ENCODE results near the gene CSNK1E. TPM values are rescaled to one million over a fixed set of nuclear protein-coding genes. Genes with fewer than 3 reads are reported as not detected.

Gene CSNK1E
- total RNA-seq, 4 donors from 2014 or later: 112 to 246 (median 160) TPM

- peaks cover 73% of the 10 kb centered on the region for H3K4me1 ChIP-seq
- peak overlapping the region; percentile 100 for H3K4me3 ChIP-seq
- TF ChIP-seq POLR2A (IDR thresholded peaks at IDR 0.05): no peak
- no peak for TF ChIP-seq EP300 (IDR thresholded peaks at IDR 0.05)
- TF ChIP-seq POLR2AphosphoS5 (IDR thresholded peaks at IDR 0.05): no peak
- TF ChIP-seq CTCF (IDR thresholded peaks at IDR 0.05): no peak
- no peaks in the 10 kb centered on the region for H3K9me3 ChIP-seq
- H3K36me3 ChIP-seq: no peaks in the 10 kb centered on the region
- no peak for DNase-seq (ENCODE audit: low spot score in 2 of 2)
- WGBS: 48% methylated on average over 8 of the region's 13 CpGs
- H3K27ac ChIP-seq: peak overlapping the region; percentile 1
- no peaks in the 10 kb centered on the region for H3K27me3 ChIP-seq
Observed at GRCh38 chr22:38270091-38270992, 46.9 kb downstream of the CSNK1E start.

- peaks cover 73% of the 10 kb centered on the region for H3K4me1 ChIP-seq
- H3K36me3 ChIP-seq: no peaks in the 10 kb centered on the region
- WGBS: 98% methylated on average over 7 of the region's 7 CpGs
- no peak overlapping the region for H3K4me3 ChIP-seq
- no peaks in the 10 kb centered on the region for H3K27me3 ChIP-seq
- TF ChIP-seq CTCF (IDR thresholded peaks at IDR 0.05): no peak
- no peak for TF ChIP-seq POLR2AphosphoS5 (IDR thresholded peaks at IDR 0.05)
- no peak for TF ChIP-seq POLR2A (IDR thresholded peaks at IDR 0.05)
- no peak for TF ChIP-seq EP300 (IDR thresholded peaks at IDR 0.05)
- no peak for DNase-seq (ENCODE audit: low spot score in 2 of 2)
- no peaks in the 10 kb centered on the region for H3K9me3 ChIP-seq
- H3K27ac ChIP-seq: no peak overlapping the region
Observed at GRCh38 chr22:38269466-38269865, 47.8 kb downstream of the CSNK1E start.

- H3K27ac ChIP-seq: peak overlapping the region; percentile 63
Observed at GRCh38 chr22:38267086-38267485, 50.1 kb downstream of the CSNK1E start.

GRCh38 chr22:38266120-38266519, 51.1 kb downstream of the CSNK1E start:
- TF ChIP-seq POLR2A (IDR thresholded peaks at IDR 0.05) (no peak), EP300 (IDR thresholded peaks at IDR 0.05) (no peak), POLR2AphosphoS5 (IDR thresholded peaks at IDR 0.05) (no peak), CTCF (IDR thresholded peaks at IDR 0.05) (no peak)
- no peak for DNase-seq (ENCODE audit: low spot score in 2 of 2)
- Histone ChIP-seq H3K27me3 (no peaks in the 10 kb centered on the region), H3K27ac (peak overlapping the region; percentile 9), H3K4me3 (no peak overlapping the region), H3K9me3 (no peaks in the 10 kb centered on the region), H3K36me3 (no peaks in the 10 kb centered on the region), H3K4me1 (peaks cover 70% of the 10 kb centered on the region)
- 73% methylated on average over 8 of the region's 8 CpGs for WGBS

More at GRCh38 chr22:38267086-38267485, 50.1 kb downstream of the CSNK1E start:
- Histone ChIP-seq H3K36me3 (no peaks in the 10 kb centered on the region), H3K4me1 (peaks cover 70% of the 10 kb centered on the region), H3K9me3 (no peaks in the 10 kb centered on the region), H3K27me3 (no peaks in the 10 kb centered on the region), H3K4me3 (no peak overlapping the region)
- DNase-seq (ENCODE audit: low spot score in 2 of 2): no peak
- WGBS: 66% methylated on average over 4 of the region's 4 CpGs
- TF ChIP-seq CTCF (IDR thresholded peaks at IDR 0.05) (no peak), POLR2AphosphoS5 (IDR thresholded peaks at IDR 0.05) (no peak), EP300 (IDR thresholded peaks at IDR 0.05) (no peak), POLR2A (IDR thresholded peaks at IDR 0.05) (no peak)

- no peak overlapping the region for H3K27ac ChIP-seq
- TF ChIP-seq POLR2A (IDR thresholded peaks at IDR 0.05) (no peak), EP300 (IDR thresholded peaks at IDR 0.05) (no peak), POLR2AphosphoS5 (IDR thresholded peaks at IDR 0.05) (no peak), CTCF (IDR thresholded peaks at IDR 0.05) (no peak)
Observed at GRCh38 chr22:38264322-38264843, 52.9 kb downstream of the CSNK1E start.

More at GRCh38 chr22:38264322-38264843, 52.9 kb downstream of the CSNK1E start:
- WGBS: 73% methylated on average over 4 of the region's 6 CpGs
- Histone ChIP-seq H3K27me3 (no peaks in the 10 kb centered on the region), H3K4me3 (no peak overlapping the region), H3K9me3 (no peaks in the 10 kb centered on the region), H3K4me1 (peaks cover 67% of the 10 kb centered on the region), H3K36me3 (no peaks in the 10 kb centered on the region)
- no peak for DNase-seq (ENCODE audit: low spot score in 2 of 2)
